Lower lobe of right lung (tissue), 2 donors: ENCODE data around the gene NUP58. TPM values are rescaled to one million over a fixed set of nuclear protein-coding genes. Genes with fewer than 3 reads are reported as not detected.

Experiments
- ATAC-seq, 2 donors: fragments of 200-7000 bp; cut with Tn5 transposase; one replicate each; pipeline ENCODE4 v1.9.1; 2020 to 2022; ENCODE audit warnings: mild to moderate bottlenecking in 2 of 2, moderate library complexity in 2 of 2
- DNase-seq: peaks from one replicate; pipeline ENCODE4 v3.0.0-alpha.2; 2020
- H3K27ac ChIP-seq: fragments of 200-600 bp; one replicate; pipeline ENCODE4 v1.8.0; 2022
- H3K27me3 ChIP-seq: fragments of 200-600 bp; one replicate; pipeline ENCODE4 v1.8.0; 2022; ENCODE audit warnings: low read depth
- H3K36me3 ChIP-seq: fragments of 200-600 bp; one replicate; pipeline ENCODE4 v1.8.0; 2022; ENCODE audit warnings: mild to moderate bottlenecking
- H3K4me1 ChIP-seq: fragments of 200-600 bp; one replicate; pipeline ENCODE4 v1.8.0; 2022
- H3K4me3 ChIP-seq: fragments of 200-600 bp; one replicate; pipeline ENCODE4 v1.8.0; 2022; ENCODE audit warnings: mild to moderate bottlenecking
- H3K9me3 ChIP-seq: fragments of 200-600 bp; one replicate; pipeline ENCODE4 v1.8.0; 2022
- intact Hi-C: fragments of 100-400 bp; cut with DNase I; formaldehyde crosslinking; loops from one replicate; pipeline ENCODE4 v1.11.0; 2022
- total RNA-seq: library from RNA; stranded (reverse); fragmentation: NEBNext Ultra II Directional; extraction: Animal tissue kit (Norgen Biotek cat#: 25700); gene quantifications from one replicate; pipeline ENCODE4 v1.2.1, GENCODE V29; 2021
- TF ChIP-seq, protein P1 (sequence below): fragments of 200-600 bp; IDR thresholded peaks from one replicate; pipeline ENCODE4 v1.8.0; 2022; ENCODE audit warnings: antibody characterized with exemption, mild to moderate bottlenecking
- donor health status: DM: no; HTN: yes; CAD: no; lungs with severe emphysema.

The NUP58 gene
- total RNA-seq, 1 donor from 2014 or later: 57.7 TPM

DNA sequence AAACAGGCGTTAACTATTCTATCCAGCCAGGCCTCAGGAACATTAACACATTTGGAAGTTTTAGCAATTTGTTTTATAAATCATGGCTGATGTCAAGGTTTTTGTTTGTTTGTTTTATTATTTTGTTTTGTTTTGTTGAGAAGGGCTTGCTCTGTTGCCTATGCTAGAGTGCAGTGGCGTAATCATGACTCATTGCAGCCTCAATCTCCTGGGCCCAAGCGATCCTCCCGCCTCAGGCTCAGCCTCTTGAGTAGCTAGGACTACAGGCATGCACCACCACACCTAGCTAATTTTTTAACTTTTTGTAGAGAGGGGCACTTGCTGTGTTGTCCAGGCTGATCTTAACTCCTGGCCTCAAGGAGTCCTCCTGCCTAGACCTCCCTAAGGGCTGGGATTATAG lies 28.3 kb downstream of the NUP58 start:
- Histone ChIP-seq H3K9me3 (no peaks in the 10 kb centered on the region), H3K4me3 (no peak overlapping the region), H3K36me3 (peaks cover 98% of the 10 kb centered on the region), H3K27ac (no peak overlapping the region), H3K4me1 (no peaks in the 10 kb centered on the region), H3K27me3 (no peaks in the 10 kb centered on the region)
- TF ChIP-seq, protein P1, sequence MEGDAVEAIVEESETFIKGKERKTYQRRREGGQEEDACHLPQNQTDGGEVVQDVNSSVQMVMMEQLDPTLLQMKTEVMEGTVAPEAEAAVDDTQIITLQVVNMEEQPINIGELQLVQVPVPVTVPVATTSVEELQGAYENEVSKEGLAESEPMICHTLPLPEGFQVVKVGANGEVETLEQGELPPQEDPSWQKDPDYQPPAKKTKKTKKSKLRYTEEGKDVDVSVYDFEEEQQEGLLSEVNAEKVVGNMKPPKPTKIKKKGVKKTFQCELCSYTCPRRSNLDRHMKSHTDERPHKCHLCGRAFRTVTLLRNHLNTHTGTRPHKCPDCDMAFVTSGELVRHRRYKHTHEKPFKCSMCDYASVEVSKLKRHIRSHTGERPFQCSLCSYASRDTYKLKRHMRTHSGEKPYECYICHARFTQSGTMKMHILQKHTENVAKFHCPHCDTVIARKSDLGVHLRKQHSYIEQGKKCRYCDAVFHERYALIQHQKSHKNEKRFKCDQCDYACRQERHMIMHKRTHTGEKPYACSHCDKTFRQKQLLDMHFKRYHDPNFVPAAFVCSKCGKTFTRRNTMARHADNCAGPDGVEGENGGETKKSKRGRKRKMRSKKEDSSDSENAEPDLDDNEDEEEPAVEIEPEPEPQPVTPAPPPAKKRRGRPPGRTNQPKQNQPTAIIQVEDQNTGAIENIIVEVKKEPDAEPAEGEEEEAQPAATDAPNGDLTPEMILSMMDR: no peak
- intact Hi-C loops: no loop called here
- no peak for DNase-seq
- no peak for ATAC-seq

DNA sequence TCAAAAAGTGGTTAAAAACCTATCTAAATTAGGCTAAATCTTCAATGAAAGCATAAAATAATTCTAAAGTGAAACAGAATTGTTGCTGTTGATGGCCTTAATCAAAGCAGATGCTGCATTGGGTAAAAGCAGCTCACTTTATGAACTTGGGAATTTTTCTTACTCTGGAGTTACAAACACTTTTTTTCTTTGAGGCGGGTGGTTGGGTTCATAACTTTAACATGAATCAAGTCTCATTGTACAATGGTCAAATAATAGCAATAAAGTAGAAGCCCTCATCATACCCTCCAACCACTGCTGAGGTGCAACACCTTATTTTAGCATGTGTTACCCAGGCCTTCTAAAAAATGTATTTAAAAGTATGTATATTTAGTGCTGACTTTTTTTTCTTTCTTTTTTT lies 29.1 kb downstream of the NUP58 start:
- no peaks in the 10 kb centered on the region for H3K4me1 ChIP-seq
- peaks cover 96% of the 10 kb centered on the region for H3K36me3 ChIP-seq
- H3K27ac ChIP-seq: no peak overlapping the region
- no peaks in the 10 kb centered on the region for H3K27me3 ChIP-seq
- ATAC-seq (no peak), DNase-seq (no peak)
- no peak overlapping the region for H3K4me3 ChIP-seq
- TF ChIP-seq, protein P1: no peak
- intact Hi-C loops: no loop called here
- no peaks in the 10 kb centered on the region for H3K9me3 ChIP-seq

DNA sequence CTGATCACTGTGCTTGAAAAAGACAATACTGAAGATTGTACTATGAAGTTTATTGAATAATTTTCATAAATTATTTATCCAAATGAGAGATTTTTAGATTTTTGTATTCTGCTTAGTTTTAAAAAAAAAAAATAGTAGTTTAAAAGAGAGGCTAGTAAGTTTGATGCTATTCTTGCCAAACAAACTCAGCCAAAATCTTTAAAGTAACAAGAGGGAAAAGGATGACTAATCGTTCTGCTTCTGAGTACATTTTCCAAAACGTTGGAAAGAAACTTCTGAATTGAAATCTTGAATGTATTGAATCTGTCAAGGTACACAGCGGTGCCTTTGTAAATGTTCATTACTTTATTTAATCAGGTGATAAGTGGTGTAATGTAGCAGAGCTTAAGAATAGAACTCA lies 34.4 kb downstream of the NUP58 start:
- no peak for ATAC-seq
- Histone ChIP-seq H3K9me3 (no peaks in the 10 kb centered on the region), H3K36me3 (peaks cover 87% of the 10 kb centered on the region), H3K4me3 (no peak overlapping the region), H3K27ac (no peak overlapping the region), H3K27me3 (no peaks in the 10 kb centered on the region), H3K4me1 (no peaks in the 10 kb centered on the region)
- TF ChIP-seq, protein P1: no peak
- intact Hi-C loops: no loop called here
- DNase-seq: no peak

DNA sequence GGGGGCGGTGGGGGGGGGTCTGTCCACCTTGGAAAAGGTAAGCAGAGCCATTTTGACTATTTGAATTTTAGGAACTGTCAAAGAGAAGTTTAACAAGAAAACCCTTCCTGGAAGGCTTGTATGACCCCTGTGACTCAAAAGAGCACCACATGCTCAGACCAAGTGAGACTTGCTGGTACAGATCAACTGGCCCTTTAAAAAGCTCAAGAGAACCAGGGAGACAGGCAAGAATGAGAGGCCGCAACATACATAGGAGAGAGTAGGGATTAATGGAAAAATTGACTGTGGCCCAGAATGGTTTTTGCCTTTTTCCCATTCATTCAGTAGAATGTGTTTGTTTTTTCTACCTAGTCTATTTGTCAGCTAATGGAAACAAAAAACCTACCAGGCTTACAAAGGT lies 44.2 kb downstream of the NUP58 start:
- H3K27me3 ChIP-seq: no peaks in the 10 kb centered on the region
- TF ChIP-seq, protein P1: no peak
- ATAC-seq (no peak), DNase-seq (no peak)
- peaks cover 7% of the 10 kb centered on the region for H3K36me3 ChIP-seq
- H3K27ac ChIP-seq: no peak overlapping the region
- no peaks in the 10 kb centered on the region for H3K9me3 ChIP-seq
- no peaks in the 10 kb centered on the region for H3K4me1 ChIP-seq
- H3K4me3 ChIP-seq: no peak overlapping the region
- intact Hi-C loops: no loop called here

DNA sequence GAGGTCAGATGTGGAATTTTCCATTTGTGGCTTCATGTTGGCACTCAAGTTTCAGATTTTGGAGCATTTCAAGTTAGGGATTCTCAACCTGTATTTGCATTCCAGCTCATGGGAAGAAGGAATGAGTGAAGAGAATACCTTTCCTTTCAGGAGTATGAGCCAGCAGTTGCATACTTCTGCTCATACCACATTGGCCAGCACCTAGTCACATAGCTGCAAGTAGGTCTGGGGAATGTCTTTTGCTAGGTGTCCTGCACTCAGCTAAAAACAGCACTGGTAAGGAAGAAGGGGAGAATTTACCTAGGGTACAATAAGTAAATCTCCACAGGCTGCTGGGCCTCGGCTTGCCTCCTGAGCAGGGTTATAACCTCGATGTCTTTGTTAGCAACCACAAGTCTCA lies 45.7 kb downstream of the NUP58 start:
- H3K36me3 ChIP-seq: no peaks in the 10 kb centered on the region
- peak in 1 of 2 donors; percentile 59 for ATAC-seq
- no peaks in the 10 kb centered on the region for H3K27me3 ChIP-seq
- H3K4me1 ChIP-seq: no peaks in the 10 kb centered on the region
- intact Hi-C loops: no loop called here
- H3K9me3 ChIP-seq: no peaks in the 10 kb centered on the region
- no peak for DNase-seq
- H3K4me3 ChIP-seq: no peak overlapping the region
- H3K27ac ChIP-seq: no peak overlapping the region
- TF ChIP-seq, protein P1: no peak

DNA sequence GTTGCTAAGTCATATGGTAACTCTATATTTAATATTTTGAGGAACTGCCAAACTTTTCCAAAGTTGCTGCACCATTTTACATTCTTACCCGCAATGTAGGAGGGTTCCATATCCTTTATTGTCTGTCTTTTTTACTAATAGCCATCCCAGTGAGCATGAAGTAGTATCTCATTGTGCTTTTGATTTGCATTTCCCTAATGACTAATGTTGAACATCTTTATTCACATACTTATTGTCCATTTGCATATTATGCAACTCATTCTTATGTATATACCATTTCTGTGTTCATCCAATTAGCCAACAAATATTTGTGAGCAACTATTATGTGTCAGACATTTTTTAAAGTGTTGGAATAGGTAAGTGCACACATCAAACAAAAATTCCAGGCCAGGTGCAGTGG lies 50.0 kb downstream of the NUP58 start:
- Histone ChIP-seq H3K4me3 (no peak overlapping the region), H3K9me3 (no peaks in the 10 kb centered on the region), H3K27me3 (peaks cover 8% of the 10 kb centered on the region), H3K4me1 (no peaks in the 10 kb centered on the region), H3K27ac (no peak overlapping the region), H3K36me3 (no peaks in the 10 kb centered on the region)
- TF ChIP-seq, protein P1: no peak
- DNase-seq (no peak), ATAC-seq (no peak)
- intact Hi-C loops: no loop called here
